Renal cortex interstitium (tissue), 11 donors: Measurements from ENCODE around the gene RTP3. TPM values are rescaled to one million over a fixed set of nuclear protein-coding genes. Genes with fewer than 3 reads are reported as not detected.
"Not testable (repeated sequence)": the region's sequence is repeated elsewhere in the genome, so short reads cannot be mapped to it uniquely, and the experiment has no call there.

Experiments used
- DNase-seq, 11 donors: peaks; one replicate each; pipeline ENCODE4 v3.0.0-alpha.2; 2013; ENCODE audit warnings: low read depth in 9 of 11, low spot score in 4 of 11; ENCODE audit errors: extremely low read depth in 1 of 11
- polyA plus RNA-seq, 3 donors: library from polyadenylated mRNA; unstranded; fragments of 120-200 nt; gene quantifications; one replicate each; pipeline ENCODE4 v1.2.1, GENCODE V29; 2013; ENCODE audit not compliant: insufficient read length in 3 of 3

The RTP3 gene
- polyA plus RNA-seq, 3 donors, result not detected

GRCh38 chr3:46488735-46489361 is 8.9 kb upstream of the RTP3 start:
- peak; percentile 72 to 89 (median 82) for DNase-seq

GRCh38 chr3:46489381-46489780 is 8.4 kb upstream of the RTP3 start:
- DNase-seq, result no peak

GRCh38 chr3:46489875-46490274 is 7.9 kb upstream of the RTP3 start:
- no peak for DNase-seq

GRCh38 chr3:46490338-46491084 is 7.3 kb upstream of the RTP3 start:
- DNase-seq, result no peak

GRCh38 chr3:46491089-46492070 is 6.4 kb upstream of the RTP3 start:
- DNase-seq, result no peak

GRCh38 chr3:46492890-46493547 is 4.8 kb upstream of the RTP3 start:
- no peak for DNase-seq

- not testable (repeated sequence) for DNase-seq
Measured at GRCh38 chr3:46494491-46494890, 3.3 kb upstream of the RTP3 start.

- DNase-seq, result no peak
Measured at GRCh38 chr3:46495901-46496456, 1.8 kb upstream of the RTP3 start.

- DNase-seq, result no peak
Measured at GRCh38 chr3:46496746-46497555, 825 bp upstream of the RTP3 start.

- no peak for DNase-seq
Measured at GRCh38 chr3:46498916-46499519, 1.2 kb downstream of the RTP3 start.

GRCh38 chr3:46500656-46501635 is 3.2 kb downstream of the RTP3 start:
- no peak for DNase-seq

- DNase-seq, result no peak
Measured at GRCh38 chr3:46501702-46502101, 3.9 kb downstream of the RTP3 start.

GRCh38 chr3:46503200-46503874 is 5.6 kb downstream of the RTP3 start:
- no peak for DNase-seq

- no peak for DNase-seq
Measured at GRCh38 chr3:46504789-46505188, 7.0 kb downstream of the RTP3 start.

- no peak for DNase-seq
Measured at GRCh38 chr3:46505953-46506352, 8.2 kb downstream of the RTP3 start.

GRCh38 chr3:46506526-46506925 is 8.8 kb downstream of the RTP3 start:
- DNase-seq, result no peak
